MCF 10A (cell line): ENCODE measurements around the gene N4BP2L2. TPM values are rescaled to one million over a fixed set of nuclear protein-coding genes. Genes with fewer than 3 reads are reported as not detected.

Experiments used
- BruUV-seq: library from RNA; stranded (reverse); fragments of 400-500 nt; replicated peaks from 2 replicates; lab custom pipeline; 2021; lab: Mats Ljungman, UMichigan
- CTCF ChIA-PET: fragments of 300-600 bp; sonication (Branson Sonifier 250); formaldehyde crosslinking; extraction: SDS; loops from one replicate; lab custom pipeline; 2021; ENCODE audit warnings: antibody characterized with exemption, inconsistent platforms; lab: Yijun Ruan, JAX
- POLR2A ChIA-PET: fragments of 300-600, 350-650 bp; sonication (Branson Sonifier 250); formaldehyde crosslinking; extraction: SDS; loops from one replicate; lab custom pipeline; 2020; ENCODE audit warnings: antibody characterized with exemption, inconsistent platforms; lab: Yijun Ruan, JAX
- DNase-seq: peaks from one replicate; pipeline ENCODE4 v3.0.0-alpha.2; 2018; ENCODE audit not compliant: unreplicated experiment
- H3K27ac Mint-ChIP-seq: one replicate; pipeline ENCODE4 v1.8.0; 2022; ENCODE audit warnings: mild to moderate bottlenecking, low read depth, mixed read lengths; ENCODE audit not compliant: unreplicated experiment
- H3K27me3 Mint-ChIP-seq: one replicate; pipeline ENCODE4 v1.8.0; 2022; ENCODE audit warnings: mixed read lengths; ENCODE audit not compliant: insufficient read depth, unreplicated experiment
- H3K36me3 Mint-ChIP-seq: one replicate; pipeline ENCODE4 v1.8.0; 2022; ENCODE audit warnings: mild to moderate bottlenecking, moderate library complexity, mixed read lengths; ENCODE audit not compliant: insufficient read depth, unreplicated experiment
- H3K4me1 Mint-ChIP-seq: one replicate; pipeline ENCODE4 v1.8.0; 2022; ENCODE audit warnings: mixed read lengths; ENCODE audit not compliant: insufficient read depth, unreplicated experiment
- H3K4me3 Mint-ChIP-seq: one replicate; pipeline ENCODE4 v1.8.0; 2022; ENCODE audit warnings: mild to moderate bottlenecking, moderate library complexity, mixed read lengths; ENCODE audit not compliant: unreplicated experiment
- H3K9me3 Mint-ChIP-seq: one replicate; pipeline ENCODE4 v1.8.0; 2022; ENCODE audit warnings: mixed read lengths; ENCODE audit not compliant: unreplicated experiment
- CTCF ChIP-seq: fragments of 200-600 bp; IDR thresholded peaks from one replicate; pipeline ENCODE4 v1.8.0; 2022; ENCODE audit warnings: antibody characterized with exemption, mild to moderate bottlenecking; ENCODE audit not compliant: unreplicated experiment
- intact Hi-C: fragments of 100-400 bp; cut with micrococcal nuclease; formaldehyde crosslinking; loops from 2 replicates; pipeline ENCODE4 v1.14.1; 2022
- total RNA-seq: library from RNA; stranded (reverse); gene quantifications from 2 replicates; pipeline ENCODE4 v1.2.3, GENCODE V29; 2022

The N4BP2L2 gene
- total RNA-seq, 1 experiment from 2014 or later, result 113 TPM

- intact Hi-C loops, result no loop called here
- ChIA-PET POLR2A (interaction anchor here (0.5 to 0.7 kb wide), 4 partner anchors 9 to 1918 kb away, joined by 3 read pairs; no protein-coding TSS in a partner anchor), CTCF (interaction anchor here (0.5 to 1.3 kb wide), 3 partner anchors 15 to 31 kb away, joined by 3 to 4 read pairs (median 3); no protein-coding TSS in a partner anchor)
- no peak for TF ChIP-seq CTCF
- no peak for DNase-seq
- Mint-ChIP-seq H3K4me3 (no peak overlapping the region), H3K4me1 (peaks cover 8% of the 10 kb centered on the region), H3K27me3 (no peaks in the 10 kb centered on the region), H3K27ac (no peak overlapping the region), H3K9me3 (no peaks in the 10 kb centered on the region), H3K36me3 (peaks cover 28% of the 10 kb centered on the region)
- TSS peak; percentile 1 for BruUV-seq
Observed at GRCh38 chr13:32499538-32500210, 38.9 kb downstream of the N4BP2L2 start.

- Mint-ChIP-seq H3K4me3 (no peak overlapping the region), H3K27me3 (no peaks in the 10 kb centered on the region), H3K27ac (no peak overlapping the region), H3K9me3 (no peaks in the 10 kb centered on the region), H3K4me1 (peaks cover 8% of the 10 kb centered on the region), H3K36me3 (peaks cover 17% of the 10 kb centered on the region)
- no peak for DNase-seq
- no peak for TF ChIP-seq CTCF
- ChIA-PET POLR2A (interaction anchor here (0.7 to 0.9 kb wide), 3 partner anchors 9 to 21 kb away, joined by 3 to 6 read pairs (median 4); no protein-coding TSS in a partner anchor), CTCF (interaction anchor here (0.6 kb wide), 1 partner anchor 82 kb away, joined by 4 read pairs; no protein-coding TSS in a partner anchor)
- intact Hi-C loops, result no loop called here
- BruUV-seq, result no TSS peak
Observed at GRCh38 chr13:32497589-32497988, 41.0 kb downstream of the N4BP2L2 start.

- Mint-ChIP-seq H3K36me3 (peaks cover 15% of the 10 kb centered on the region), H3K9me3 (no peaks in the 10 kb centered on the region), H3K27me3 (no peaks in the 10 kb centered on the region), H3K4me1 (peaks cover 8% of the 10 kb centered on the region), H3K4me3 (no peak overlapping the region), H3K27ac (no peak overlapping the region)
- intact Hi-C loops, result no loop called here
- no peak for DNase-seq
- no TSS peak for BruUV-seq
- ChIA-PET CTCF (no interaction called here), POLR2A (interaction anchor here (0.8 kb wide), 1 partner anchor 9 kb away, joined by 3 read pairs; no protein-coding TSS in a partner anchor)
- no peak for TF ChIP-seq CTCF
Observed at GRCh38 chr13:32496599-32497160, 41.9 kb downstream of the N4BP2L2 start.

- intact Hi-C loops, result no loop called here
- CTCF ChIA-PET, result no interaction called here
- H3K4me3 Mint-ChIP-seq, result no peak overlapping the region
- no peaks in the 10 kb centered on the region for H3K27me3 Mint-ChIP-seq
- BruUV-seq, result no TSS peak
- POLR2A ChIA-PET, result interaction anchor here (0.6 to 1.3 kb wide), 3 partner anchors 8 to 535 kb away, joined by 3 read pairs; no protein-coding TSS in a partner anchor
- peaks cover 7% of the 10 kb centered on the region for H3K36me3 Mint-ChIP-seq
- H3K9me3 Mint-ChIP-seq, result no peaks in the 10 kb centered on the region
- H3K4me1 Mint-ChIP-seq, result peaks cover 8% of the 10 kb centered on the region
- no peak for DNase-seq
- no peak overlapping the region for H3K27ac Mint-ChIP-seq
- no peak for TF ChIP-seq CTCF
Observed at GRCh38 chr13:32495841-32496240, 42.8 kb downstream of the N4BP2L2 start.
